ENCODE measurements around the gene EIF5A. TPM values are rescaled to one million over a fixed set of nuclear protein-coding genes. Genes with fewer than 3 reads are reported as not detected.

EIF5A gene
- total RNA-seq, 1 experiment from 2014 or later = 345 TPM

DNA sequence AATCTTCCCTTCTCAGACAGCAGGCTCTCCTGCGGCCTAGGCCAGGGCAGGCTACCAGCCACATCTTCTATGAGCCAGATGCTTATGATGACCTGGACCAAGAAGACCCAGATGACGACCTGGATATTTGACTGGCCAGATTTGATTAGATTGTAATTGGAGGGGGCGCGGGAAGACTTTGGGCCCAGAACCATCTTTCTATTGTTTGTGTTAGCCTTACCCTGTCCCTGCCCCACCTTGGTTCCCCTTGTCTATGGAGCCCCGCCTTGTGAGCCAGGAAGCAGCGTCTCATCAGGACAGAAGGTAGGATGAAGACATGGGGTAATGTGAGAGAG is 47.9 kb upstream of the EIF5A start:
- H3K4me3 Mint-ChIP-seq (ENCODE audit: unreplicated experiment) = peak overlapping the region; percentile 99
- H3K9me3 Mint-ChIP-seq (ENCODE audit: unreplicated experiment) = no peaks in the 10 kb centered on the region
- Histone ChIP-seq H3K4me3 (ENCODE audit: low read depth, low read length) (no peak overlapping the region), H3K4me1 (peaks cover 24% of the 10 kb centered on the region), H3K27me3 (replicated peaks; ENCODE audit: control insufficient read depth, insufficient read depth, low read length) (no peaks in the 10 kb centered on the region), H3K36me3 (ENCODE audit: control insufficient read depth, insufficient read depth, low read length) (peaks cover 2% of the 10 kb centered on the region), H3K9me3 (no peaks in the 10 kb centered on the region)
- intact Hi-C loops (cut with micrococcal nuclease; ENCODE audit: unreplicated experiment) = no loop called here
- peaks cover 89% of the 10 kb centered on the region for H3K36me3 Mint-ChIP-seq (ENCODE audit: insufficient read depth, unreplicated experiment)
- no TSS peak for BruUV-seq (replicated peaks)
- DNase-seq = no peak
- ChIA-PET POLR2A (interaction anchor here (0.7 kb wide), 1 partner anchor 145 kb away, joined by 4 read pairs; the partner anchor contains the start of gene ASGR2), CTCF (no interaction called here)
- no peak for TF ChIP-seq CTCF (IDR thresholded peaks at IDR 0.05; ENCODE audit: insufficient read depth in 1 of 2, low read depth in 1 of 2, low read length in 1 of 2, severe bottlenecking in 1 of 2, unreplicated experiment in 1 of 2)
- no peaks in the 10 kb centered on the region for H3K27me3 Mint-ChIP-seq (ENCODE audit: insufficient read depth, unreplicated experiment)
- H3K4me1 Mint-ChIP-seq (ENCODE audit: low read depth, unreplicated experiment) = peaks cover 9% of the 10 kb centered on the region
- no peak overlapping the region for H3K27ac Mint-ChIP-seq (ENCODE audit: unreplicated experiment)

GRCh38 chr17:7260151-7260550 is 47.3 kb upstream of the EIF5A start:
- H3K36me3 Mint-ChIP-seq (ENCODE audit: insufficient read depth, unreplicated experiment) = peaks cover 83% of the 10 kb centered on the region
- Histone ChIP-seq H3K4me3 (ENCODE audit: low read depth, low read length) (peak overlapping the region; percentile 98), H3K27me3 (replicated peaks; ENCODE audit: control insufficient read depth, insufficient read depth, low read length) (no peaks in the 10 kb centered on the region), H3K36me3 (ENCODE audit: control insufficient read depth, insufficient read depth, low read length) (peaks cover 2% of the 10 kb centered on the region), H3K4me1 (peaks cover 26% of the 10 kb centered on the region), H3K9me3 (no peaks in the 10 kb centered on the region)
- H3K9me3 Mint-ChIP-seq (ENCODE audit: unreplicated experiment) = no peaks in the 10 kb centered on the region
- no peak for TF ChIP-seq CTCF (IDR thresholded peaks at IDR 0.05; ENCODE audit: insufficient read depth in 1 of 2, low read depth in 1 of 2, low read length in 1 of 2, severe bottlenecking in 1 of 2, unreplicated experiment in 1 of 2)
- peaks cover 9% of the 10 kb centered on the region for H3K4me1 Mint-ChIP-seq (ENCODE audit: low read depth, unreplicated experiment)
- DNase-seq = no peak
- ChIA-PET CTCF (no interaction called here), POLR2A (no interaction called here)
- peak overlapping the region; percentile 99 for H3K4me3 Mint-ChIP-seq (ENCODE audit: unreplicated experiment)
- peak overlapping the region; percentile 97 for H3K27ac Mint-ChIP-seq (ENCODE audit: unreplicated experiment)
- no peaks in the 10 kb centered on the region for H3K27me3 Mint-ChIP-seq (ENCODE audit: insufficient read depth, unreplicated experiment)
- BruUV-seq (replicated peaks) = no TSS peak
- intact Hi-C loops (cut with micrococcal nuclease; ENCODE audit: unreplicated experiment) = no loop called here

- POLR2A ChIA-PET = interaction anchor here (0.8 kb wide), 1 partner anchor 46 kb away, joined by 7 read pairs; no protein-coding TSS in a partner anchor
- intact Hi-C loops (cut with micrococcal nuclease; ENCODE audit: unreplicated experiment) = no loop called here
- H3K9me3 ChIP-seq = no peaks in the 10 kb centered on the region
- Mint-ChIP-seq H3K4me3 (ENCODE audit: unreplicated experiment) (peak overlapping the region; percentile 99), H3K27ac (ENCODE audit: unreplicated experiment) (peak overlapping the region; percentile 97), H3K4me1 (ENCODE audit: low read depth, unreplicated experiment) (peaks cover 9% of the 10 kb centered on the region), H3K27me3 (ENCODE audit: insufficient read depth, unreplicated experiment) (no peaks in the 10 kb centered on the region), H3K9me3 (ENCODE audit: unreplicated experiment) (no peaks in the 10 kb centered on the region), H3K36me3 (ENCODE audit: insufficient read depth, unreplicated experiment) (peaks cover 78% of the 10 kb centered on the region)
- peak overlapping the region; percentile 98 for H3K4me3 ChIP-seq (ENCODE audit: low read depth, low read length)
- peaks cover 2% of the 10 kb centered on the region for H3K36me3 ChIP-seq (ENCODE audit: control insufficient read depth, insufficient read depth, low read length)
- CTCF ChIA-PET = no interaction called here
- peak; percentile 77 to 83 for DNase-seq
- peaks cover 26% of the 10 kb centered on the region for H3K4me1 ChIP-seq
- no TSS peak for BruUV-seq (replicated peaks)
- TF ChIP-seq CTCF (IDR thresholded peaks at IDR 0.05; ENCODE audit: insufficient read depth in 1 of 2, low read depth in 1 of 2, low read length in 1 of 2, severe bottlenecking in 1 of 2, unreplicated experiment in 1 of 2) = no peak
- no peaks in the 10 kb centered on the region for H3K27me3 ChIP-seq (replicated peaks; ENCODE audit: control insufficient read depth, insufficient read depth, low read length)
Measured at GRCh38 chr17:7260651-7261378, 46.6 kb upstream of the EIF5A start.

Measured in Caco-2 (cell line).